ENCODE data around the gene IRGQ.

DNA sequence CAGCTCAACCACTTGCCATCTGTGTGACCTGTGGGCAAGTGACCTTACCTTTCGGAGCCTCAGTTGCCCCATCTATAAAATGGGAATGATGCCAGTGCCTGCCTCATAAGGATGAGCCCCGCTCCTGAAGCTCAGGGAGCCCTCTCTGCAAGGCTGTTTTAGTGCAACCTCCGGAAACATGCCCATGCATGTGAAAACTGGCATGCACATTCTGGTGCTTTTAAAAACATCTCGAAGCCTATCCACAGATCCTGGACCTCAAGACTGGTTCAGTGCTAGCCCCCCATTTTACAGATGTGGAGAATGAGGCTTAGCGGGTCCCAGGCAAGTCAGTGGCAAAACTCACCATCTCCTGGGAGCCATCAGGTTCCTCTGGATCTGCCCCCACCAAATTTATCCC, 38.1 kb upstream of the IRGQ start:
- TF ChIP-seq, protein P1, sequence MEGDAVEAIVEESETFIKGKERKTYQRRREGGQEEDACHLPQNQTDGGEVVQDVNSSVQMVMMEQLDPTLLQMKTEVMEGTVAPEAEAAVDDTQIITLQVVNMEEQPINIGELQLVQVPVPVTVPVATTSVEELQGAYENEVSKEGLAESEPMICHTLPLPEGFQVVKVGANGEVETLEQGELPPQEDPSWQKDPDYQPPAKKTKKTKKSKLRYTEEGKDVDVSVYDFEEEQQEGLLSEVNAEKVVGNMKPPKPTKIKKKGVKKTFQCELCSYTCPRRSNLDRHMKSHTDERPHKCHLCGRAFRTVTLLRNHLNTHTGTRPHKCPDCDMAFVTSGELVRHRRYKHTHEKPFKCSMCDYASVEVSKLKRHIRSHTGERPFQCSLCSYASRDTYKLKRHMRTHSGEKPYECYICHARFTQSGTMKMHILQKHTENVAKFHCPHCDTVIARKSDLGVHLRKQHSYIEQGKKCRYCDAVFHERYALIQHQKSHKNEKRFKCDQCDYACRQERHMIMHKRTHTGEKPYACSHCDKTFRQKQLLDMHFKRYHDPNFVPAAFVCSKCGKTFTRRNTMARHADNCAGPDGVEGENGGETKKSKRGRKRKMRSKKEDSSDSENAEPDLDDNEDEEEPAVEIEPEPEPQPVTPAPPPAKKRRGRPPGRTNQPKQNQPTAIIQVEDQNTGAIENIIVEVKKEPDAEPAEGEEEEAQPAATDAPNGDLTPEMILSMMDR (IDR thresholded peaks at IDR 0.05; ENCODE audit: low read length): no peak
- no peak for TF ChIP-seq EZH2 (IDR thresholded peaks at IDR 0.05; ENCODE audit: borderline replicate concordance, low read length)

All from OCI-LY1 (cell line).